DND-41 (cell line): Measurements from ENCODE around the gene PLD3.

Experiments used
- ATAC-seq: fragments of 200-7000 bp; cut with Tn5 transposase; 3 replicates; pipeline ENCODE4 v1.9.1; 2021; ENCODE audit warnings: low read depth; ENCODE audit not compliant: insufficient read depth
- DNase-seq: peaks from one replicate; pipeline ENCODE4 v3.0.0-alpha.2; 2020
- H2AFZ ChIP-seq: 2 replicates; pipeline ENCODE4 v1.6.0; 2012; ENCODE audit warnings: low read depth, low read length
- H3K27ac ChIP-seq: 2 replicates; pipeline ENCODE4 v1.5.1; 2012; ENCODE audit warnings: low read length, inconsistent platforms
- H3K27me3 ChIP-seq: fragments of 200-600 bp; sonication (generic); 2 replicates; pipeline ENCODE4 v1.6.0; 2012; ENCODE audit warnings: low read length, mild to moderate bottlenecking, inconsistent platforms; ENCODE audit not compliant: insufficient read depth, poor library complexity
- H3K36me3 ChIP-seq: 2 replicates; pipeline ENCODE4 v1.5.1; 2012; ENCODE audit warnings: low read length, inconsistent platforms; ENCODE audit not compliant: insufficient read depth
- H3K4me1 ChIP-seq: 2 replicates; pipeline ENCODE4 v1.5.1; 2012; ENCODE audit warnings: mild to moderate bottlenecking, low read length; ENCODE audit not compliant: insufficient read depth
- H3K4me2 ChIP-seq: 2 replicates; pipeline ENCODE4 v1.6.0; 2012; ENCODE audit warnings: mild to moderate bottlenecking, moderate library complexity, low read length, inconsistent platforms; ENCODE audit not compliant: insufficient read depth
- H3K4me3 ChIP-seq, 2 experiments: fragments of 200-600 bp in 1 of 2; shearing (Covaris generic) in 1 of 2; 2 replicates each; pipeline ENCODE4 v1.5.1; 2012 to 2016; ENCODE audit warnings: inconsistent platforms in 2 of 2, low read length in 2 of 2, mild to moderate bottlenecking in 2 of 2, low read depth in 1 of 2, moderate library complexity in 1 of 2
- H3K79me2 ChIP-seq: 2 replicates; pipeline ENCODE4 v1.6.0; 2012; ENCODE audit warnings: low read length, inconsistent platforms; ENCODE audit not compliant: insufficient read depth
- H3K9ac ChIP-seq: 2 replicates; pipeline ENCODE4 v1.6.0; 2012; ENCODE audit warnings: low read depth, mild to moderate bottlenecking, inconsistent platforms, low read length, moderate library complexity
- H3K9me3 ChIP-seq: 2 replicates; pipeline ENCODE4 v1.5.1; 2012; ENCODE audit warnings: low read length, moderate library complexity, mild to moderate bottlenecking, inconsistent platforms; ENCODE audit not compliant: insufficient read depth, severe bottlenecking
- H4K20me1 ChIP-seq: 2 replicates; pipeline ENCODE4 v1.6.0; 2012; ENCODE audit warnings: low read length; ENCODE audit not compliant: insufficient read depth
- CTCF ChIP-seq: IDR thresholded peaks from 2 replicates; pipeline ENCODE4 v1.5.1; 2012; ENCODE audit warnings: borderline replicate concordance, low read length, moderate library complexity, mild to moderate bottlenecking; ENCODE audit not compliant: poor library complexity, severe bottlenecking; ENCODE audit errors: extremely low read depth
- EZH2 ChIP-seq: IDR thresholded peaks from 3 replicates; pipeline ENCODE4 v1.6.1; 2012; ENCODE audit warnings: borderline replicate concordance, low read depth, mild to moderate bottlenecking, moderate library complexity, low read length, inconsistent platforms; ENCODE audit not compliant: severe bottlenecking

PLD3 gene

GRCh38 chr19:40374084-40374483 lies 25.6 kb downstream of the PLD3 start:
- Histone ChIP-seq H4K20me1 (no peaks in the 10 kb centered on the region), H3K4me1 (no peaks in the 10 kb centered on the region), H2AFZ (no peak overlapping the region), H3K9me3 (no peaks in the 10 kb centered on the region), H3K27ac (no peak overlapping the region), H3K36me3 (peaks cover 16% of the 10 kb centered on the region; the same call in 1 of the 2 replicates), H3K4me2 (no peak overlapping the region), H3K79me2 (no peaks in the 10 kb centered on the region), H3K4me3 (no peak overlapping the region), H3K27me3 (no peaks in the 10 kb centered on the region), H3K9ac (no peak overlapping the region)
- DNase-seq, result no peak
- ATAC-seq, result no peak
- TF ChIP-seq EZH2, result no peak
- TF ChIP-seq CTCF, result no peak

GRCh38 chr19:40376286-40376862 lies 27.9 kb downstream of the PLD3 start:
- H4K20me1 ChIP-seq, result no peaks in the 10 kb centered on the region; the same call in 1 of the 2 replicates
- no peaks in the 10 kb centered on the region for H3K4me1 ChIP-seq
- H3K36me3 ChIP-seq, result peaks cover 16% of the 10 kb centered on the region; the same call in 1 of the 2 replicates
- H3K9ac ChIP-seq, result no peak overlapping the region
- no peaks in the 10 kb centered on the region for H3K79me2 ChIP-seq
- no peak for TF ChIP-seq EZH2
- no peak for ATAC-seq
- no peaks in the 10 kb centered on the region for H3K9me3 ChIP-seq
- no peaks in the 10 kb centered on the region for H3K27me3 ChIP-seq
- no peak overlapping the region for H3K4me2 ChIP-seq
- H3K4me3 ChIP-seq, result no peak overlapping the region
- H3K27ac ChIP-seq, result no peak overlapping the region
- no peak overlapping the region for H2AFZ ChIP-seq
- no peak for DNase-seq

- no peak for TF ChIP-seq EZH2
- no peak for TF ChIP-seq CTCF
- Histone ChIP-seq H4K20me1 (no peaks in the 10 kb centered on the region; the same call in 1 of the 2 replicates), H3K4me1 (no peaks in the 10 kb centered on the region), H3K9ac (no peak overlapping the region), H3K4me3 (no peak overlapping the region), H3K27me3 (no peaks in the 10 kb centered on the region), H3K27ac (no peak overlapping the region), H3K36me3 (peaks cover 3% of the 10 kb centered on the region; the same call in 1 of the 2 replicates), H2AFZ (no peak overlapping the region), H3K79me2 (no peaks in the 10 kb centered on the region), H3K9me3 (no peaks in the 10 kb centered on the region), H3K4me2 (no peak overlapping the region)
- DNase-seq (no peak), ATAC-seq (no peak)
These were observed 29.4 kb downstream of the PLD3 start for GRCh38 chr19:40377876-40378385.

GRCh38 chr19:40378509-40378908 lies 30.0 kb downstream of the PLD3 start:
- Histone ChIP-seq H3K27me3 (no peaks in the 10 kb centered on the region), H3K4me2 (no peak overlapping the region), H3K79me2 (no peaks in the 10 kb centered on the region), H3K4me3 (no peak overlapping the region), H3K4me1 (no peaks in the 10 kb centered on the region), H3K36me3 (peaks cover 3% of the 10 kb centered on the region; the same call in 1 of the 2 replicates), H2AFZ (no peak overlapping the region), H3K27ac (no peak overlapping the region), H4K20me1 (no peaks in the 10 kb centered on the region; the same call in 1 of the 2 replicates), H3K9me3 (no peaks in the 10 kb centered on the region), H3K9ac (no peak overlapping the region)
- no peak for TF ChIP-seq EZH2
- TF ChIP-seq CTCF, result no peak
- ATAC-seq (no peak), DNase-seq (no peak)
